Activated CD4-positive, alpha-beta T cell treated with anti-CD3 and anti-CD28 coated beads, Interleukin-2, amount 50 U/mL, for 48 hours (primary cell): Measurements from ENCODE around the gene FNBP1.
"Not testable (repeated sequence)": the region's sequence is repeated elsewhere in the genome, so short reads cannot be mapped to it uniquely, and the experiment has no call there.

Experiments
- DNase-seq, 2 experiments: peaks; one replicate each; pipeline ENCODE4 v3.0.0-alpha.2; 2020

The FNBP1 gene

GRCh38 chr9:129910628-129911567 is 132.1 kb downstream of the FNBP1 start:
- DNase-seq = no peak

DNA sequence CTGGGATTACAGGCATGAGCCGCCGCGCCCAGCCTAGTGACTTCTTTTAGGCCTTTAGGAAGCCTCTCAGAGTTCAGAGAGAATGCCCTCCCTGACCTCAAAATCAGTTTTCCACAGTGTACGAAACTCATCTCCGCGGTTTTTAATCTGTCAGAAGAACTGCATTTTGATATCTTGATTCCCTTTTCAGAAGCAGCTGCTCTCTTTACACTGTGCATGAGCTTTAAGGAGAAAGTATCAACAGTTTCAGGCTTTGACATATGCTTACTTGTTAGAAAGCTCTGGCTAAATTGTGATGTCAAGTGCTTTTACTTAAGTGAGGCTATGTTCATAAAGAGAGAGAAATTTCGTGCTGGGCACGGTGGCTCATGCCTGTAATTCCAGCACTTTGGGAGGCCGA is 133.1 kb downstream of the FNBP1 start:
- no peak for DNase-seq

DNA sequence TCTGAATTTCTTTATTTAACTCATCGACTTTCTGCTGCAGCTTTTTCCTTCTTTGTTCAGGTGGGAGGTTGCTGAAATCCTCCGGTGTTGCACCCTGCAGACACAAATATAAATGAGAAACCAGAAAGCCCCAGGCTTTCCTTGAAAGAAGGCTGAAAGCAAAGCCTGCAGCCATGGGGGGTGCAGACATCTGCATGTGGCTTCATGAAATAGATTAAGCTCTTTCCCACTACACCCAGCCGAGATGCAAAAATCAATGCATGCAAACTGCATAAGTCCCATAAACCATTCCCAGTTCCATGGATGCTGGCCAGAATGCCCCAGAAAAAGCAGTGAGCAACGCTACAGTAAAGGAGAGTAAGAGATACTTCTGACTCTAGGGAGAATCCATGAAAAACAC is 134.1 kb downstream of the FNBP1 start:
- no peak for DNase-seq

DNA sequence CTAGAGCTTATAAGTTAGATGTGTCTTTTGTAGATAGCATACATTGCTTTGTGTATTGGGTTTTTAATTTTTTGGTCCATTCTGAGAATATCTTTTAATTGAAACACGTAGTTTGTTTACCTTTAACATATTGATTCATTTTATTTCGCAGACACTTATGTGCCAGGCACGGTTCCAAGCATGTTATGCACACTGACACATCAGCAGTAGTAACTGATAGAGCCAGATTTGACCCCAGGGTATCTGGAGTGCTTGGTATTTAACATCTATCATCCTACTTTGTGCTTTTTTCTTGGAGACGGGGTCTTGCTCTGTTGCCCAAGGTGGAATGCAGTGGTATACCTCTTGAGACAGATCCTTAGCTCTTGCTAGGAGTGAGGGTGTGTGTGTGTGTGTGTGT is 135.8 kb downstream of the FNBP1 start:
- no peak for DNase-seq

- DNase-seq = no peak
Observed at GRCh38 chr9:129906298-129906697, 136.7 kb downstream of the FNBP1 start.

DNA sequence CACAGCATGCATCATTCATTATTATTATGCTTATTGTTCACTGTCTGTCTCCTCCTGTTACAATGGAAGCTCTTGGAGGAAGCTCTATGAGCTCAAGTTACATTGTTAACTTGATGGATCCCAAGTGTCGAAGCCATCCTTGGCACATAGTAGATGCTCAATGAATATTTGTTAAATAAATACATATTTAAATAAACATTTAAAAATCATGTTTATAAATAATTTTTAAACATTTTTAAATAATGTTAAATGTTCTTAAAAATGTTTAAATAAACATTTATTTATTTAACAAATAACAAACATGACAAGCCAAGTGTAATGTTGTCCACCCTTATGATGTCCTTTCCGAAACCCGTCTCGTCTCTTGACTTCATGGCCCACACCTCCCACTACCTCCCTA is 138.3 kb downstream of the FNBP1 start:
- DNase-seq = no peak

DNA sequence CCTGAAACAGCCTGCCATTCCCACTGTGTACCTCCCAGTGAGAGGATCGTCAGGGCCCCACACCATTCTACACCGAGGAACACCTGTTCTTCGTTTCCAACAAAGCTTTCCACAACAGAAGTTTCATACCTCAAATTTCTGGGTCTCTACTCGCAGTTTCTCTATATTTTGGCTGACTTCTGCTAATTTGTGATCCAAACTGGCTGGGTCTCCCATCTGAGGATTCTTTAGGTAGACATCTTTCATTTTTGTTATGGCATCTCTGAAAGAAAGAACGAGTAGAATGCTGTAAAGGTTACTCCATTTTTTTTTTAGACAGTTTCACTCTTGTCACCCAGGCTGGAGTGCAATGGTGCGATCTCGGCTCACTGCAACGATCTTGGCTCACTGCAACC is 140.3 kb downstream of the FNBP1 start:
- DNase-seq = no peak

GRCh38 chr9:129901993-129902739 is 140.8 kb downstream of the FNBP1 start:
- DNase-seq = no peak

- DNase-seq = no peak
Observed at GRCh38 chr9:129900263-129901027, 142.5 kb downstream of the FNBP1 start.

- DNase-seq = no peak
Observed at GRCh38 chr9:129899620-129900019, 143.4 kb downstream of the FNBP1 start.

DNA sequence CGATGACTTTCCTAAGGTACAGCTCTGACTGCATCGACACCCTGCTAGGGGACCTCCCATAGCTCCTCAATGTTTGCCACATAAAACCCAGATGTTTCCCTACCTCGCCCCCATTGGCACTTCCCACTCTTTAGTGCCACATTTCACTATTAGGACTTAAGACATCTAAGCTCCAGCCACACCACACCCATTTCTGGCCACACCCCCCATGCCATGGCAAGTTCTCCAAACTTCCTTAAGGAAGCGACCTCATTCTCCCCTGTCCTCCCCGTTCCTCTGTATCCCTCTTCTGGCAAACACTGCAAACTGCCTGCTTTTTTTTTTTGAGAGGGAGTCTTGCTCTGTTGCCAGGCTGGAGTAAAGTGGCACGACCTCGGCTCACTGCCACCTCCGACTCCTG is 144.8 kb downstream of the FNBP1 start:
- no peak for DNase-seq

GRCh38 chr9:129897263-129897662 is 145.7 kb downstream of the FNBP1 start:
- no peak for DNase-seq

GRCh38 chr9:129895376-129896268 is 147.4 kb downstream of the FNBP1 start:
- no peak for DNase-seq

GRCh38 chr9:129894120-129894823 is 148.7 kb downstream of the FNBP1 start:
- peak in 1 of 2 experiments; percentile 24 for DNase-seq

- no peak for DNase-seq
Observed at GRCh38 chr9:129891569-129891968, 151.4 kb downstream of the FNBP1 start.

GRCh38 chr9:129890718-129891299 is 152.2 kb downstream of the FNBP1 start:
- DNase-seq = not testable (repeated sequence)

DNA sequence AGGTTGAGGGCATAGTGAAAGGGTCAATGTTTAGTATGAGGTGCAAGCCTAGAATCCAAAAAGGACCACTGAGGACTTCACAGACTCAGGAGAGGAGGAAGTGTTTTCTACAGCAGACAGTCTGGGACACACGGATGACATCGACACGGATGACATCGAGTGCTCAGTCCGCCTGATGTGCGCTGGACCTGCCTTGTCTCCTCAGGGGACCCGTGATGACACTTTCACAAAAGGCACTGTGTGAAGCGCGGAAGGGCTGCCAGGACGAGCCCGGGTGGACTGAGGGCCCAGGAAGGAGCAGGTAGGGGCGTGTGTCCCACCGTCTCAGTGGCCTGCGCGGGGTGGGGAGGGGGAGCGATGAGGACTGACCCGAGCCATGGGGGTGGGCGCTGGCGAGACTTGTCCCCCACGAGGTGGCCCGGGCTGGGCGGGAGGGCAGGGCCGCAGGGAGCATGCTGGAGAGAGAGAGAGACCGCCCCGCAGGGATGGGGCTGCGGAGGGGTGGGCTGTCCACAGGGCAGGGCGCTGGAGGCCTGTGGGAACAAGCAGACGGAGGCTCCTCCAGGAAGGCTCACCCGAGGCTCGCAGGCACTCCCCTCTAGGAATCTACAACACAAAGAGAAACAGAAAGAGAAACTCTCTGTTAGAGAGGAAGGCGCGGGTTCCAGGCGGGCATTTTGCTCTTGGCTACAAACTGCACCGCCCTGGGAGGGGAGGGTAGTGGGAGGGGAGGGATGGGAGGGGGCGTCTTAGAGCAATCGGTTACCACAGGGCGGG is 152.9 kb downstream of the FNBP1 start:
- peak; percentile 84 to 88 for DNase-seq

DNA sequence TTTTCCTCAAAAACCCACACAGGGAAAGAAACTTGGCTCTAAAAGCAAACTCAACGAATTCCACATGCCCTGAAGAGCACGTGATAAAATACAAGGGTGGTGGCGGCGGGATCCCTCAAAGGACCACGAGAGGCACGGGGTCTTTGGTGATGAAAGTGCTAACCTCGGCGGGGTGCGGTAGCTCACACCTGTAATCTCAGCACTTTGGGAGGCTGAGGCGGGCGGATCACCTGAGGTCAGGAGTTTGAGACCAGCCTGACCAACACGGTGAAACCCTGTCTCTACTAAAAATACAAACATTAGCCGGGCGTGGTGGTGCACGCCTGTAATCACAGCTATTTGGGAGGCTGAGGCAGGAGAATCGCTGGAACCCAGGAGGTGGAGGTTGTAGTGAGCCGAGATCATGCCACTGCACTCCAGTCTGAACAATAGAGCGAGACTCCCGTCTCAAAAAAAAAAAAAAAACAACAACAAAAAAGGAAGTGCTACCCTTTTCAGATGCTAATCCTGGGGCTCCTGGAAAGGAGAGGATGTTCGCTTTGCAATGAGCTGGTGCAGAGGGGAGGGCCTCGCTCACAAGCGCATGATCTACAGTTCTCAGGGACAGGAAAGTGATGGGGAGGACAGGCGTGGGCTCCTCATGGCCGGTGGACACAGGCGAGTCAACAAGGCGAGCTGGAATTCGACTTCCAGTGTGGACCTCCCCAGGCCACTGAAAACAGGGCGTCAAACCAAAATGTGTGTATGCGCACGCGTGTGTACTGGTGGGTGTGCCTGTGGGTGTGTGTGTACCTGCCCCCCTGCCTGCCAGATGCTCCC is 153.7 kb downstream of the FNBP1 start:
- peak; percentile 44 to 49 for DNase-seq
